Measurements from ENCODE around the gene FAM168A.

Gene FAM168A

DNA sequence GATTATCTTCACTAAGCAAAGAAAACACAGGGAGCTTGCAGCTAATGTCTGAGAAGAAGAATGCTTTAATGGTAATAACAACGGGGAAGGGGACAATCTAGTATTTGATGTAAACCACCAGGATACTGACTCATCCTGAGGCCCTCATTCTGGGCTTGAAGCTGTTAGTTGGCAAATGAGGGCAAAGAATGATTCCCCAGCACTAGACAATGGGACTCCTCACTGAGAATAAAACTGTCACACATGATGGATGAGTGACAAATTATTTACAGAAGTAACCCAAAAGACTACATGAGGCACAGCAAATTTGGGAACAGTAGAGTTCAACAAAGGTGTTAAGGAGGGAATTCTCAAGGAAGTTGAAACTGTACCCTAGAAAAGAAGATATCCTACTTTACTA, 76.3 kb downstream of the FAM168A start:
- Histone ChIP-seq H3K9ac (ENCODE audit: low read length) (no peak overlapping the region), H3K4me3 (ENCODE audit: low read length) (no peak overlapping the region), H3K27me3 (ENCODE audit: control insufficient read depth, insufficient read depth, low read length) (no peaks in the 10 kb centered on the region), H3K4me1 (ENCODE audit: control insufficient read depth, insufficient read depth, low read length) (no peaks in the 10 kb centered on the region), H3K27ac (ENCODE audit: low read depth, low read length) (no peak overlapping the region), H3K36me3 (ENCODE audit: control insufficient read depth, insufficient read depth, low read length) (no peaks in the 10 kb centered on the region)

GRCh38 chr11:73520353-73521061, 77.4 kb downstream of the FAM168A start:
- Histone ChIP-seq H3K27ac (ENCODE audit: low read depth, low read length) (no peak overlapping the region), H3K9ac (ENCODE audit: low read length) (no peak overlapping the region), H3K36me3 (ENCODE audit: control insufficient read depth, insufficient read depth, low read length) (no peaks in the 10 kb centered on the region), H3K4me1 (ENCODE audit: control insufficient read depth, insufficient read depth, low read length) (no peaks in the 10 kb centered on the region), H3K27me3 (ENCODE audit: control insufficient read depth, insufficient read depth, low read length) (no peaks in the 10 kb centered on the region), H3K4me3 (ENCODE audit: low read length) (no peak overlapping the region)

- no peaks in the 10 kb centered on the region for H3K4me1 ChIP-seq (ENCODE audit: control insufficient read depth, insufficient read depth, low read length)
- no peaks in the 10 kb centered on the region for H3K27me3 ChIP-seq (ENCODE audit: control insufficient read depth, insufficient read depth, low read length)
- H3K4me3 ChIP-seq (ENCODE audit: low read length): no peak overlapping the region
- H3K27ac ChIP-seq (ENCODE audit: low read depth, low read length): no peak overlapping the region
- H3K9ac ChIP-seq (ENCODE audit: low read length): no peak overlapping the region
- H3K36me3 ChIP-seq (ENCODE audit: control insufficient read depth, insufficient read depth, low read length): no peaks in the 10 kb centered on the region
Observed at GRCh38 chr11:73519266-73519665, 78.6 kb downstream of the FAM168A start.

GRCh38 chr11:73518195-73518594, 79.7 kb downstream of the FAM168A start:
- no peaks in the 10 kb centered on the region for H3K27me3 ChIP-seq (ENCODE audit: control insufficient read depth, insufficient read depth, low read length)
- no peaks in the 10 kb centered on the region for H3K4me1 ChIP-seq (ENCODE audit: control insufficient read depth, insufficient read depth, low read length)
- H3K9ac ChIP-seq (ENCODE audit: low read length): no peak overlapping the region
- no peaks in the 10 kb centered on the region for H3K36me3 ChIP-seq (ENCODE audit: control insufficient read depth, insufficient read depth, low read length)
- H3K27ac ChIP-seq (ENCODE audit: low read depth, low read length): no peak overlapping the region
- H3K4me3 ChIP-seq (ENCODE audit: low read length): no peak overlapping the region

GRCh38 chr11:73516080-73516479, 81.8 kb downstream of the FAM168A start:
- no peak overlapping the region for H3K4me3 ChIP-seq (ENCODE audit: low read length)
- no peaks in the 10 kb centered on the region for H3K27me3 ChIP-seq (ENCODE audit: control insufficient read depth, insufficient read depth, low read length)

GRCh38 chr11:73513707-73514106, 84.2 kb downstream of the FAM168A start:
- no peak overlapping the region for H3K27ac ChIP-seq (ENCODE audit: low read depth, low read length)
- no peak overlapping the region for H3K9ac ChIP-seq (ENCODE audit: low read length)
- no peaks in the 10 kb centered on the region for H3K36me3 ChIP-seq (ENCODE audit: control insufficient read depth, insufficient read depth, low read length)
- no peak overlapping the region for H3K4me3 ChIP-seq (ENCODE audit: low read length)
- H3K27me3 ChIP-seq (ENCODE audit: control insufficient read depth, insufficient read depth, low read length): no peaks in the 10 kb centered on the region
- H3K4me1 ChIP-seq (ENCODE audit: control insufficient read depth, insufficient read depth, low read length): no peaks in the 10 kb centered on the region

More at GRCh38 chr11:73516080-73516479, 81.8 kb downstream of the FAM168A start:
- Histone ChIP-seq H3K27ac (ENCODE audit: low read depth, low read length) (no peak overlapping the region), H3K4me1 (ENCODE audit: control insufficient read depth, insufficient read depth, low read length) (no peaks in the 10 kb centered on the region), H3K9ac (ENCODE audit: low read length) (no peak overlapping the region), H3K36me3 (ENCODE audit: control insufficient read depth, insufficient read depth, low read length) (no peaks in the 10 kb centered on the region)

DNA sequence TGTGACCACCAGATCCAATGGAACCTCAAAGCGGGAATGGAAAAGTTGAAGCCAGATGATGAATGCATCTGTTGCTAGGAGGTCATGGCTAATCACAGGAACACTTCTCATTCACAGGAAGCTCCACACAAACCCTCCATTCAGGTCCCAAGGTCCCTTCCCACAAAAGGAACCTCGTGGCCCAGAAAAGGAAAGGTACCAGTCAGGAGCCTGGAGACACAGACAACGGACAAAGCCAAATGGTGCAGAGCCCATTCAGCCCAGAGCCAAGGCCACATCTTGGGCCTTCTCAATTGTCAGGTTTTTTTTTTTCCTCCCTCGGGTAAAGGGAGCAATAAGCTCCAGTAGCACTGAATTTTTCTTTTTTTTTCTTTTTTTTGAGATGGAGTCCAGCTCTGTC, 87.0 kb downstream of the FAM168A start:
- H3K9ac ChIP-seq (ENCODE audit: low read length): no peak overlapping the region
- no peak overlapping the region for H3K27ac ChIP-seq (ENCODE audit: low read depth, low read length)
- H3K4me3 ChIP-seq (ENCODE audit: low read length): no peak overlapping the region
- no peaks in the 10 kb centered on the region for H3K36me3 ChIP-seq (ENCODE audit: control insufficient read depth, insufficient read depth, low read length)
- H3K4me1 ChIP-seq (ENCODE audit: control insufficient read depth, insufficient read depth, low read length): no peaks in the 10 kb centered on the region
- no peaks in the 10 kb centered on the region for H3K27me3 ChIP-seq (ENCODE audit: control insufficient read depth, insufficient read depth, low read length)

GRCh38 chr11:73510106-73510505, 87.8 kb downstream of the FAM168A start:
- Histone ChIP-seq H3K4me1 (ENCODE audit: control insufficient read depth, insufficient read depth, low read length) (no peaks in the 10 kb centered on the region), H3K9ac (ENCODE audit: low read length) (no peak overlapping the region), H3K27ac (ENCODE audit: low read depth, low read length) (no peak overlapping the region), H3K27me3 (ENCODE audit: control insufficient read depth, insufficient read depth, low read length) (no peaks in the 10 kb centered on the region), H3K36me3 (ENCODE audit: control insufficient read depth, insufficient read depth, low read length) (no peaks in the 10 kb centered on the region), H3K4me3 (ENCODE audit: low read length) (no peak overlapping the region)

DNA sequence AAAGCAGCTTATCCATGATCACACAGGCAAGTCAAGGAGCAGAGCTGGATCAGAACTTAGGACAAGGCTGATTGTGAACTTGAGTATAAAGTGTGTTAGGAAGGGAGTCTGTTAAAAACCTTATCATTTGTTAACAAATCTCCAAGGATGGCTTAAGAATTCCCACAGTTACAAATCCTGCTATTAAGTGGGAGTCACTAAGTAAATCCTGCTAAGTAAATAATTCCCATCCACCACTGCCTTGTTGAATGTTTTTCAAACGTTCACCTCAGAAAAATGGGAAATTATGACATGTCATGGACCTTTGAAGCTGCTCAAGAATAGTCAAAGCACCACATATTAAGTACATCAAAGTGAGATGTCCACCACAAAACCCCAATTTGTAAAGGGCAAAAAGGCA, 88.7 kb downstream of the FAM168A start:
- no peaks in the 10 kb centered on the region for H3K36me3 ChIP-seq (ENCODE audit: control insufficient read depth, insufficient read depth, low read length)
- no peaks in the 10 kb centered on the region for H3K27me3 ChIP-seq (ENCODE audit: control insufficient read depth, insufficient read depth, low read length)
- H3K4me3 ChIP-seq (ENCODE audit: low read length): no peak overlapping the region
- H3K9ac ChIP-seq (ENCODE audit: low read length): no peak overlapping the region
- no peak overlapping the region for H3K27ac ChIP-seq (ENCODE audit: low read depth, low read length)
- no peaks in the 10 kb centered on the region for H3K4me1 ChIP-seq (ENCODE audit: control insufficient read depth, insufficient read depth, low read length)

DNA sequence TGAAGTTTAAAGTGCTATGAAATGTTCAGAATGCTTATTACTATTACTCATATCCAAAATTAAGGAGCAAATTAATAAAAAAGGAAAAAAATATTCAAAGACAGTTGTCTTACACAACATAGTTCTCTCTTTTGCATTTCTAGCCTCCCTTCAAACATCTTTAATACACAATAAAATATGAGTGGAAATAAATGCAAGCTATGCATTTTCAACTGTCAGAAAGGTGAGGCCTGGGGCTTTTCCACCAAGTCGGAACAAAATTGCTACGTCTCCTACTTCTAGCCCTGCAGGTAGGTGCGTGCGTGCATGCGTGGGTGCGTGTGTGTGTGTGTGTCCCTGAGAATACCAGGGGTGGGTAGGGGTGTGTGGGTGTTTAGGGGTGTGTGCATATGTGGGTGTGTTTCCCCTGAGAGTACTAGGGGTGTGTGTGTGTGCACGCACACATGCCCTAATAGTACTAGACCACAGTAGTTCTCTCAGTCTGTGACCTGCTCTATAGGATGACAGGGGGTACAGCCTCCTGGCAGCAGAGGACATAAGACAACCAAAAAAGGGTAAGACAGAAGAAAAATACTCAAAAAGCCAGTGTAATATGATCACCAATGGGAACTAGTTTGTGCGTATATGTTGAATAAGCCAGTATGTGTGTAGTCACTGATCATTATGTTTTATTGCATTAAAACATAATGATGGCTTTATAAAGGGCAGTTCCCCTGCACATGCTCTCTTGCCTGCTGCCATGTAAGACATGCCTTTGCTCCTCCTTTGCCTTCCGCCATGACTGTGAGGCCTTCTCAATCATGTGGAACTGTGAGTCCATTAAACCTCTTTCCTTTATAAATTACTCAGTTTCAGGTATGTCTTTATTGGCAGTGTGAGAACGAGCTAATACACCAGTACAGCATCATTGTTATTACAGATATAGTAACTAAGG, 89.4 kb downstream of the FAM168A start:
- H3K36me3 ChIP-seq (ENCODE audit: control insufficient read depth, insufficient read depth, low read length): no peaks in the 10 kb centered on the region
- H3K9ac ChIP-seq (ENCODE audit: low read length): no peak overlapping the region
- H3K27ac ChIP-seq (ENCODE audit: low read depth, low read length): no peak overlapping the region
- H3K4me1 ChIP-seq (ENCODE audit: control insufficient read depth, insufficient read depth, low read length): no peaks in the 10 kb centered on the region
- H3K4me3 ChIP-seq (ENCODE audit: low read length): no peak overlapping the region
- H3K27me3 ChIP-seq (ENCODE audit: control insufficient read depth, insufficient read depth, low read length): no peaks in the 10 kb centered on the region

GRCh38 chr11:73507086-73507485, 90.8 kb downstream of the FAM168A start:
- Histone ChIP-seq H3K36me3 (ENCODE audit: control insufficient read depth, insufficient read depth, low read length) (no peaks in the 10 kb centered on the region), H3K4me3 (ENCODE audit: low read length) (no peak overlapping the region), H3K9ac (ENCODE audit: low read length) (no peak overlapping the region), H3K4me1 (ENCODE audit: control insufficient read depth, insufficient read depth, low read length) (no peaks in the 10 kb centered on the region), H3K27me3 (ENCODE audit: control insufficient read depth, insufficient read depth, low read length) (no peaks in the 10 kb centered on the region), H3K27ac (ENCODE audit: low read depth, low read length) (no peak overlapping the region)

GRCh38 chr11:73506038-73506437, 91.9 kb downstream of the FAM168A start:
- Histone ChIP-seq H3K9ac (ENCODE audit: low read length) (no peak overlapping the region), H3K4me3 (ENCODE audit: low read length) (no peak overlapping the region), H3K27me3 (ENCODE audit: control insufficient read depth, insufficient read depth, low read length) (no peaks in the 10 kb centered on the region), H3K36me3 (ENCODE audit: control insufficient read depth, insufficient read depth, low read length) (no peaks in the 10 kb centered on the region), H3K27ac (ENCODE audit: low read depth, low read length) (no peak overlapping the region), H3K4me1 (ENCODE audit: control insufficient read depth, insufficient read depth, low read length) (no peaks in the 10 kb centered on the region)
